Gastroesophageal sphincter (tissue), 4 donors: Measurements from ENCODE around the gene KCNN3. TPM values are rescaled to one million over a fixed set of nuclear protein-coding genes. Genes with fewer than 3 reads are reported as not detected.

ENCODE experiments used
- ATAC-seq: fragments of 150-250 bp; one replicate; pipeline ENCODE4 v1.9.1; 2016; ENCODE audit warnings: mild to moderate bottlenecking, moderate library complexity
- H3K27ac ChIP-seq, 4 donors: fragments of 200-600 bp; sonication (generic) in 3 of 4; 1 replicate in 3 of 4; 2 replicates in 1 of 4; pipeline ENCODE4 v1.5.1; 2016 to 2019
- H3K27me3 ChIP-seq: fragments of 200-600 bp; sonication (generic); one replicate; pipeline ENCODE4 v1.5.1; 2019
- H3K36me3 ChIP-seq, 2 donors: fragments of 200-600 bp; sonication (generic); one replicate each; pipeline ENCODE4 v1.5.1; 2019; ENCODE audit warnings: control low read depth in 1 of 2
- H3K4me1 ChIP-seq, 3 donors: fragments of 200-600 bp; sonication (generic); 1 replicate in 2 of 3; 2 replicates in 1 of 3; pipeline ENCODE4 v1.5.1; 2016 to 2019; ENCODE audit warnings: control low read depth in 2 of 3
- H3K4me3 ChIP-seq, 2 donors: fragments of 200-600 bp; sonication (generic); one replicate each; pipeline ENCODE4 v1.5.1; 2019; ENCODE audit warnings: mild to moderate bottlenecking in 1 of 2, moderate library complexity in 1 of 2
- H3K9me3 ChIP-seq, 3 donors: fragments of 200-600 bp; sonication (generic); one replicate each; pipeline ENCODE4 v1.5.1; 2017 to 2019; ENCODE audit warnings: control low read depth in 2 of 3
- CTCF ChIP-seq, 4 experiments: fragments of 200-600 bp in 2 of 4; fragments of 450-650 bp in 2 of 4; sonication (generic) in 1 of 4; IDR thresholded peaks; one replicate each; pipeline ENCODE4 v1.5.1; 2017 to 2019; ENCODE audit warnings: antibody characterized with exemption in 4 of 4, mild to moderate bottlenecking in 2 of 4, moderate library complexity in 2 of 4
- EP300 ChIP-seq: sonication (generic); formaldehyde crosslinking; IDR thresholded peaks from one replicate; pipeline ENCODE4 v1.6.1; 2017; ENCODE audit warnings: antibody characterized with exemption, mild to moderate bottlenecking
- POLR2A ChIP-seq, 2 donors: fragments of 450-650 bp; IDR thresholded peaks; one replicate each; pipeline ENCODE4 v1.6.1; 2017; ENCODE audit warnings: antibody characterized with exemption in 2 of 2, mild to moderate bottlenecking in 2 of 2, moderate library complexity in 1 of 2
- POLR2AphosphoS5 ChIP-seq: sonication (generic); formaldehyde crosslinking; IDR thresholded peaks from one replicate; pipeline ENCODE4 v1.6.1; 2017; ENCODE audit warnings: antibody characterized with exemption
- WGBS, 2 donors: methylation state at CpG; one replicate each; pipeline ENCODE4 v1.1.5; 2018; ENCODE audit warnings: low coverage in 1 of 2; 5-methylcytosine and 5-hydroxymethylcytosine counted together
- total RNA-seq, 4 donors: library from RNA; depleted of rRNA; stranded (reverse); fragments of >200 nt; gene quantifications; one replicate each; pipeline ENCODE4 v1.1.0, GENCODE V29; 2016

The KCNN3 gene
- total RNA-seq, 4 donors from 2014 or later: 1.8 to 13.7 (median 8.1) TPM

- TF ChIP-seq EP300 (no peak), POLR2A (IDR thresholded peaks at IDR 0.05) (no peak), CTCF (IDR thresholded peaks at IDR 0.05) (no peak), POLR2AphosphoS5 (no peak)
- Histone ChIP-seq H3K36me3 (no peaks in the 10 kb centered on the region), H3K9me3 (no peaks in the 10 kb centered on the region), H3K27me3 (no peaks in the 10 kb centered on the region), H3K4me3 (no peak overlapping the region), H3K4me1 (peaks cover 0 to 64% (median 0%) of the 10 kb centered on the region in 3 donors), H3K27ac (no peak overlapping the region)
- no peak for ATAC-seq
- WGBS, 2 donors: 84 to 92% methylated on average over 4 to 5 of the region's 6 CpGs
Observed at GRCh38 chr1:154835531-154836324, 34.4 kb downstream of the KCNN3 start.

- peaks cover 0 to 51% (median 0%) of the 10 kb centered on the region in 3 donors for H3K4me1 ChIP-seq
- H3K9me3 ChIP-seq: no peaks in the 10 kb centered on the region
- TF ChIP-seq POLR2AphosphoS5 (no peak), CTCF (IDR thresholded peaks at IDR 0.05) (no peak)
- H3K27me3 ChIP-seq: no peaks in the 10 kb centered on the region
- ATAC-seq: no peak
- H3K27ac ChIP-seq: no peak overlapping the region
- 41 to 61% methylated on average over 3 to 5 of the region's 5 CpGs for WGBS, 2 donors
- no peaks in the 10 kb centered on the region for H3K36me3 ChIP-seq
- H3K4me3 ChIP-seq: no peak overlapping the region
Observed at GRCh38 chr1:154833841-154834240, 36.2 kb downstream of the KCNN3 start.

DNA sequence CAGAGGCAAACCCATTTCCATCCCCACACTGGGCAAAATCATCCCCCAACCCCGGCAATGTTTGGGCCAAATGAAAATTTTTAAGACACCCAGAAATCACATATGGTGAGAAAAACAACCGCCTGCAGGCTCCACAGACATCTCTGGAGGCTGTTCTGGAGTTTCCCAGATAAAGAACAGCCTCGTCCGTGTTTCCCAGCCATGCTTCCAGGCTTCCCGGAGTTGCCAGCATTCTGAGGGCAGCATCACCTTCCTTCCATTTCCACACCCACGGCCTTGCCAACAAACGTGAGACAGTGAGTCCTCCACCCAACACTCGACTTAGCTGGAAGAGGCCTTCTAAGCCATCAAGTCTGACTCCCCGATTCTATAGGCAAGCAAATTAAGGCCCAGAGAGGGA lies 36.9 kb downstream of the KCNN3 start:
- ATAC-seq: no peak
- 73 to 86% methylated on average over 3 to 6 of the region's 9 CpGs for WGBS, 2 donors
- Histone ChIP-seq H3K27me3 (no peaks in the 10 kb centered on the region), H3K36me3 (no peaks in the 10 kb centered on the region), H3K4me3 (no peak overlapping the region), H3K4me1 (peaks cover 0 to 51% (median 0%) of the 10 kb centered on the region in 3 donors), H3K9me3 (no peaks in the 10 kb centered on the region), H3K27ac (no peak overlapping the region)
- TF ChIP-seq POLR2AphosphoS5: no peak
- TF ChIP-seq POLR2A (IDR thresholded peaks at IDR 0.05): no peak
- no peak for TF ChIP-seq EP300
- TF ChIP-seq CTCF (IDR thresholded peaks at IDR 0.05): no peak

- Histone ChIP-seq H3K36me3 (no peaks in the 10 kb centered on the region), H3K4me3 (no peak overlapping the region), H3K9me3 (no peaks in the 10 kb centered on the region), H3K4me1 (peaks cover 0 to 51% (median 0%) of the 10 kb centered on the region in 3 donors), H3K27me3 (no peaks in the 10 kb centered on the region), H3K27ac (no peak overlapping the region)
- TF ChIP-seq POLR2AphosphoS5 (no peak), EP300 (no peak), POLR2A (IDR thresholded peaks at IDR 0.05) (no peak), CTCF (IDR thresholded peaks at IDR 0.05) (no peak)
- 80 to 100% methylated on average over 1 to 2 of the region's 2 CpGs for WGBS, 2 donors
- no peak for ATAC-seq
Observed at GRCh38 chr1:154832384-154832783, 37.7 kb downstream of the KCNN3 start.

GRCh38 chr1:154831462-154831861 lies 38.6 kb downstream of the KCNN3 start:
- Histone ChIP-seq H3K4me3 (no peak overlapping the region), H3K36me3 (no peaks in the 10 kb centered on the region), H3K9me3 (no peaks in the 10 kb centered on the region), H3K27me3 (no peaks in the 10 kb centered on the region), H3K4me1 (peaks cover 0 to 45% (median 0%) of the 10 kb centered on the region in 3 donors), H3K27ac (no peak overlapping the region)
- 50 to 72% methylated on average over 1 to 2 of the region's 2 CpGs for whole genome bisulfite sequencing, 2 donors
- no peak for ATAC-seq
- TF ChIP-seq POLR2A (IDR thresholded peaks at IDR 0.05): no peak
- no peak for TF ChIP-seq CTCF (IDR thresholded peaks at IDR 0.05)
- TF ChIP-seq POLR2AphosphoS5: no peak
- no peak for TF ChIP-seq EP300
